Measurements from ENCODE around the gene MSLN.

DNA sequence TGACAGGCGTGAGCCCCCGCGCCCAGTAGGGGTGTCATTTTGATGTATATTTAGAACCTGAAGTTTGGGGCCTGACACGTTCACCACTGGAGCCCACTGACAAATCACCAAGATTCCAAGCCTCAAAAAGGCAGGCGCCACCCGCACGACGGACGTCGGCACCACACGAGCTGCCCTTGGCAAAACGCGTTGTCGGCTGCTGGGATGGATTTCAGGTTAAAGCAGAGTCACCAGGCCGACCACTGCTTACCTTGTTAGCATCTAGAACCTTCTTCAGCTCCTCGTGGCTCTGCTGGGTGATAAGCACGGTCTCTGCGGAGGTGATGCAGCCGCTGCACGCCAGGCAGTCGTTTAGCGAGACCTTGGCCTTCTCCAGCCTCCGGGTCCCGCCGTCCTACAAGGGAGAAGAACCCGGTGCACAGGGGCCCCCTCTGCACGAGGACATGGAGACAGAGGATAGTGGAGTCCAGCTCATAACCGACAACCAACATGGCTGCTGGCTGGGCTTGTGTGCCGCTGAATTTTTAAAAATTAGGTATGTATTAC is 23.5 kb upstream of the MSLN start:
- TF ChIP-seq YY1 (IDR thresholded peaks at IDR 0.05; ENCODE audit: low read depth, low read length), result no peak
- no peak for TF ChIP-seq CREB1 (IDR thresholded peaks at IDR 0.05)
- TF ChIP-seq POLR2A (IDR thresholded peaks at IDR 0.05; ENCODE audit: control extremely low read depth in 1 of 2, low read depth in 2 of 2, low read length in 2 of 2), result no peak
- TF ChIP-seq RNF2 (IDR thresholded peaks at IDR 0.05; ENCODE audit: borderline replicate concordance, low read depth, low read length, missing control alignments, poor library complexity, severe bottlenecking), result no peak
- TF ChIP-seq, protein P1, sequence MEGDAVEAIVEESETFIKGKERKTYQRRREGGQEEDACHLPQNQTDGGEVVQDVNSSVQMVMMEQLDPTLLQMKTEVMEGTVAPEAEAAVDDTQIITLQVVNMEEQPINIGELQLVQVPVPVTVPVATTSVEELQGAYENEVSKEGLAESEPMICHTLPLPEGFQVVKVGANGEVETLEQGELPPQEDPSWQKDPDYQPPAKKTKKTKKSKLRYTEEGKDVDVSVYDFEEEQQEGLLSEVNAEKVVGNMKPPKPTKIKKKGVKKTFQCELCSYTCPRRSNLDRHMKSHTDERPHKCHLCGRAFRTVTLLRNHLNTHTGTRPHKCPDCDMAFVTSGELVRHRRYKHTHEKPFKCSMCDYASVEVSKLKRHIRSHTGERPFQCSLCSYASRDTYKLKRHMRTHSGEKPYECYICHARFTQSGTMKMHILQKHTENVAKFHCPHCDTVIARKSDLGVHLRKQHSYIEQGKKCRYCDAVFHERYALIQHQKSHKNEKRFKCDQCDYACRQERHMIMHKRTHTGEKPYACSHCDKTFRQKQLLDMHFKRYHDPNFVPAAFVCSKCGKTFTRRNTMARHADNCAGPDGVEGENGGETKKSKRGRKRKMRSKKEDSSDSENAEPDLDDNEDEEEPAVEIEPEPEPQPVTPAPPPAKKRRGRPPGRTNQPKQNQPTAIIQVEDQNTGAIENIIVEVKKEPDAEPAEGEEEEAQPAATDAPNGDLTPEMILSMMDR (IDR thresholded peaks at IDR 0.05; ENCODE audit: control extremely low read depth in 1 of 3, insufficient read depth in 1 of 3, low read depth in 1 of 3, low read length in 3 of 3), result no peak
- no peak for TF ChIP-seq NRF1 (IDR thresholded peaks at IDR 0.05; ENCODE audit: low read depth, low read length)
- no peak for TF ChIP-seq SIX5 (IDR thresholded peaks at IDR 0.05; ENCODE audit: low read depth, low read length)
- TF ChIP-seq EP300 (IDR thresholded peaks at IDR 0.05; ENCODE audit: borderline replicate concordance in 1 of 2, low read depth in 2 of 2, low read length in 2 of 2), result no peak
- TF ChIP-seq PHF8 (conservative IDR thresholded peaks at IDR 0.05; ENCODE audit: low read depth, low read length), result no peak
- TF ChIP-seq MAFK (IDR thresholded peaks at IDR 0.05; ENCODE audit: low read depth, low read length), result no peak
- TF ChIP-seq JUND (IDR thresholded peaks at IDR 0.05; ENCODE audit: low read length), result no peak
- TF ChIP-seq CHD2 (IDR thresholded peaks at IDR 0.05; ENCODE audit: low read length), result no peak
- no peak for TF ChIP-seq TAF1 (IDR thresholded peaks at IDR 0.05; ENCODE audit: low read depth, low read length)
